ENCODE data around the gene ATXN7L1. TPM values are rescaled to one million over a fixed set of nuclear protein-coding genes. Genes with fewer than 3 reads are reported as not detected.
A peak's percentile ranks its signal among the peaks of the same experiment; 100 is the strongest.

ATXN7L1 gene
- total and polyA plus RNA-seq, 3 experiments from 2014 or later, result 9.0 to 18.0 (median 9.7) TPM

GRCh38 chr7:105741982-105742381 is 134.4 kb downstream of the ATXN7L1 start:
- Histone ChIP-seq H3K27ac (ENCODE audit: low read depth, low read length) (no peak overlapping the region), H3K27me3 (ENCODE audit: insufficient read depth, low read length, poor library complexity, severe bottlenecking) (no peaks in the 10 kb centered on the region), H3K36me3 (ENCODE audit: insufficient read depth, low read length) (no peaks in the 10 kb centered on the region), H3K9me3 (ENCODE audit: low read length) (no peaks in the 10 kb centered on the region), H3K4me1 (ENCODE audit: insufficient read depth, low read length) (no peaks in the 10 kb centered on the region), H3K4me3 (ENCODE audit: low read length) (no peak overlapping the region)
- POLR2A ChIA-PET, result no interaction called here
- H3K27me3 Mint-ChIP-seq, result peaks cover 0 to 1% of the 10 kb centered on the region in 2 donors
- no peak for DNase-seq
- CTCF ChIA-PET, result interaction anchor here (1.2 to 3.0 kb wide), 2 partner anchors 10 to 85 kb away, joined by 3 to 10 read pairs; no protein-coding TSS in a partner anchor
- H3K4me1 Mint-ChIP-seq, result peaks cover 13 to 34% (median 24%) of the 10 kb centered on the region in 3 donors
- no peaks in the 10 kb centered on the region for H3K9me3 Mint-ChIP-seq
- no peak overlapping the region for H3K27ac Mint-ChIP-seq
- no peak overlapping the region for H3K4me3 Mint-ChIP-seq
- peaks cover 0 to 6% (median 2%) of the 10 kb centered on the region in 3 donors for H3K36me3 Mint-ChIP-seq

- peak overlapping the region in 1 of 8 donors; percentile 4 for H3K27ac Mint-ChIP-seq
- no peak overlapping the region for H3K4me3 Mint-ChIP-seq
- peaks cover 0 to 14% (median 1%) of the 10 kb centered on the region in 3 donors for H3K36me3 Mint-ChIP-seq
- Histone ChIP-seq H3K4me3 (ENCODE audit: low read length) (no peak overlapping the region), H3K9me3 (ENCODE audit: low read length) (no peaks in the 10 kb centered on the region), H3K27ac (ENCODE audit: low read depth, low read length) (no peak overlapping the region), H3K36me3 (ENCODE audit: insufficient read depth, low read length) (no peaks in the 10 kb centered on the region), H3K27me3 (ENCODE audit: insufficient read depth, low read length, poor library complexity, severe bottlenecking) (no peaks in the 10 kb centered on the region), H3K4me1 (ENCODE audit: insufficient read depth, low read length) (no peaks in the 10 kb centered on the region)
- H3K9me3 Mint-ChIP-seq, result peaks cover 0 to 4% (median 0%) of the 10 kb centered on the region in 5 donors
- no peaks in the 10 kb centered on the region for H3K27me3 Mint-ChIP-seq
- ChIA-PET POLR2A (no interaction called here), CTCF (interaction anchor here (1.1 to 1.5 kb wide), 4 partner anchors 14 to 139 kb away, joined by 3 to 6 read pairs (median 4); no protein-coding TSS in a partner anchor)
- peaks cover 10 to 40% (median 29%) of the 10 kb centered on the region in 3 donors for H3K4me1 Mint-ChIP-seq
- no peak for DNase-seq
Observed at GRCh38 chr7:105738133-105738532, 138.3 kb downstream of the ATXN7L1 start.

- H3K27me3 ChIP-seq (ENCODE audit: insufficient read depth, low read length, poor library complexity, severe bottlenecking), result no peaks in the 10 kb centered on the region
- POLR2A ChIA-PET, result no interaction called here
Observed at GRCh38 chr7:105734233-105734632, 142.2 kb downstream of the ATXN7L1 start.

GRCh38 chr7:105731042-105731441 is 145.4 kb downstream of the ATXN7L1 start:
- no peaks in the 10 kb centered on the region for H3K4me1 ChIP-seq (ENCODE audit: insufficient read depth, low read length)
- H3K27ac Mint-ChIP-seq, result no peak overlapping the region
- peaks cover 5 to 14% (median 7%) of the 10 kb centered on the region in 3 donors for H3K36me3 Mint-ChIP-seq
- H3K4me3 ChIP-seq (ENCODE audit: low read length), result no peak overlapping the region
- H3K27me3 ChIP-seq (ENCODE audit: insufficient read depth, low read length, poor library complexity, severe bottlenecking), result no peaks in the 10 kb centered on the region
- no peaks in the 10 kb centered on the region for H3K36me3 ChIP-seq (ENCODE audit: insufficient read depth, low read length)
- CTCF ChIA-PET, result no interaction called here
- no peaks in the 10 kb centered on the region for H3K9me3 ChIP-seq (ENCODE audit: low read length)
- no peak overlapping the region for H3K4me3 Mint-ChIP-seq
- no peaks in the 10 kb centered on the region for H3K27me3 Mint-ChIP-seq
- POLR2A ChIA-PET, result no interaction called here
- peaks cover 0 to 4% (median 0%) of the 10 kb centered on the region in 5 donors for H3K9me3 Mint-ChIP-seq
- peaks cover 0 to 6% (median 4%) of the 10 kb centered on the region in 3 donors for H3K4me1 Mint-ChIP-seq
- no peak overlapping the region for H3K27ac ChIP-seq (ENCODE audit: low read depth, low read length)
- no peak for DNase-seq

More at GRCh38 chr7:105734233-105734632, 142.2 kb downstream of the ATXN7L1 start:
- Histone ChIP-seq H3K4me3 (ENCODE audit: low read length) (no peak overlapping the region), H3K36me3 (ENCODE audit: insufficient read depth, low read length) (no peaks in the 10 kb centered on the region), H3K27ac (ENCODE audit: low read depth, low read length) (no peak overlapping the region), H3K9me3 (ENCODE audit: low read length) (no peaks in the 10 kb centered on the region), H3K4me1 (ENCODE audit: insufficient read depth, low read length) (no peaks in the 10 kb centered on the region)
- peaks cover 0 to 4% (median 0%) of the 10 kb centered on the region in 5 donors for H3K9me3 Mint-ChIP-seq
- H3K27me3 Mint-ChIP-seq, result no peaks in the 10 kb centered on the region
- no peak for DNase-seq
- no peak overlapping the region for H3K27ac Mint-ChIP-seq
- peaks cover 0 to 13% (median 2%) of the 10 kb centered on the region in 3 donors for H3K36me3 Mint-ChIP-seq
- peaks cover 0 to 16% (median 11%) of the 10 kb centered on the region in 3 donors for H3K4me1 Mint-ChIP-seq
- CTCF ChIA-PET, result interaction anchor here (0.9 to 1.1 kb wide), 2 partner anchors 10 to 143 kb away, joined by 3 read pairs; no protein-coding TSS in a partner anchor
- H3K4me3 Mint-ChIP-seq, result no peak overlapping the region

GRCh38 chr7:105728028-105728427 is 148.4 kb downstream of the ATXN7L1 start:
- Histone ChIP-seq H3K4me3 (ENCODE audit: low read length) (no peak overlapping the region), H3K36me3 (ENCODE audit: insufficient read depth, low read length) (no peaks in the 10 kb centered on the region), H3K27ac (ENCODE audit: low read depth, low read length) (no peak overlapping the region), H3K9me3 (ENCODE audit: low read length) (no peaks in the 10 kb centered on the region), H3K4me1 (ENCODE audit: insufficient read depth, low read length) (no peaks in the 10 kb centered on the region), H3K27me3 (ENCODE audit: insufficient read depth, low read length, poor library complexity, severe bottlenecking) (no peaks in the 10 kb centered on the region)
- ChIA-PET POLR2A (no interaction called here), CTCF (no interaction called here)
- Mint-ChIP-seq H3K9me3 (no peaks in the 10 kb centered on the region), H3K4me3 (no peak overlapping the region), H3K36me3 (peaks cover 5 to 11% (median 8%) of the 10 kb centered on the region in 3 donors), H3K27me3 (no peaks in the 10 kb centered on the region), H3K27ac (no peak overlapping the region), H3K4me1 (no peaks in the 10 kb centered on the region)
- DNase-seq, result no peak

- Mint-ChIP-seq H3K27ac (peak overlapping the region in 2 of 8 donors; percentile 7 to 17), H3K27me3 (no peaks in the 10 kb centered on the region), H3K9me3 (no peaks in the 10 kb centered on the region), H3K36me3 (peaks cover 5 to 9% (median 5%) of the 10 kb centered on the region in 3 donors), H3K4me3 (no peak overlapping the region), H3K4me1 (no peaks in the 10 kb centered on the region)
- Histone ChIP-seq H3K9me3 (ENCODE audit: low read length) (no peaks in the 10 kb centered on the region), H3K36me3 (ENCODE audit: insufficient read depth, low read length) (no peaks in the 10 kb centered on the region), H3K27me3 (ENCODE audit: insufficient read depth, low read length, poor library complexity, severe bottlenecking) (no peaks in the 10 kb centered on the region), H3K4me1 (ENCODE audit: insufficient read depth, low read length) (no peaks in the 10 kb centered on the region), H3K4me3 (ENCODE audit: low read length) (no peak overlapping the region), H3K27ac (ENCODE audit: low read depth, low read length) (no peak overlapping the region)
- DNase-seq, result no peak
- ChIA-PET CTCF (interaction anchor here (0.8 kb wide), 1 partner anchor 72 kb away, joined by 3 read pairs; no protein-coding TSS in a partner anchor), POLR2A (no interaction called here)
Observed at GRCh38 chr7:105724688-105725087, 151.7 kb downstream of the ATXN7L1 start.

- Histone ChIP-seq H3K4me3 (ENCODE audit: low read length) (no peak overlapping the region), H3K27me3 (ENCODE audit: insufficient read depth, low read length, poor library complexity, severe bottlenecking) (no peaks in the 10 kb centered on the region), H3K36me3 (ENCODE audit: insufficient read depth, low read length) (no peaks in the 10 kb centered on the region), H3K27ac (ENCODE audit: low read depth, low read length) (no peak overlapping the region), H3K4me1 (ENCODE audit: insufficient read depth, low read length) (no peaks in the 10 kb centered on the region), H3K9me3 (ENCODE audit: low read length) (no peaks in the 10 kb centered on the region)
- Mint-ChIP-seq H3K4me3 (no peak overlapping the region), H3K27ac (peak overlapping the region in 1 of 8 donors; percentile 70), H3K27me3 (no peaks in the 10 kb centered on the region), H3K36me3 (peaks cover 5 to 9% (median 7%) of the 10 kb centered on the region in 3 donors), H3K4me1 (no peaks in the 10 kb centered on the region), H3K9me3 (no peaks in the 10 kb centered on the region)
- DNase-seq, result no peak
- ChIA-PET CTCF (interaction anchor here (1.3 kb wide), 1 partner anchor 430 kb away, joined by 3 read pairs; no protein-coding TSS in a partner anchor), POLR2A (no interaction called here)
Observed at GRCh38 chr7:105723572-105723971, 152.8 kb downstream of the ATXN7L1 start.

GRCh38 chr7:105721571-105722104 is 154.8 kb downstream of the ATXN7L1 start:
- ChIA-PET CTCF (interaction anchor here (0.7 kb wide), 1 partner anchor 165 kb away, joined by 3 read pairs; no protein-coding TSS in a partner anchor), POLR2A (no interaction called here)
- Histone ChIP-seq H3K4me3 (ENCODE audit: low read length) (no peak overlapping the region), H3K27ac (ENCODE audit: low read depth, low read length) (no peak overlapping the region), H3K9me3 (ENCODE audit: low read length) (no peaks in the 10 kb centered on the region), H3K36me3 (ENCODE audit: insufficient read depth, low read length) (no peaks in the 10 kb centered on the region), H3K4me1 (ENCODE audit: insufficient read depth, low read length) (no peaks in the 10 kb centered on the region), H3K27me3 (ENCODE audit: insufficient read depth, low read length, poor library complexity, severe bottlenecking) (no peaks in the 10 kb centered on the region)
- DNase-seq, result no peak
- Mint-ChIP-seq H3K27ac (peak overlapping the region in 1 of 8 donors; percentile 74), H3K4me3 (no peak overlapping the region), H3K36me3 (peaks cover 5 to 6% (median 6%) of the 10 kb centered on the region in 3 donors), H3K9me3 (no peaks in the 10 kb centered on the region), H3K4me1 (no peaks in the 10 kb centered on the region), H3K27me3 (no peaks in the 10 kb centered on the region)
